AG04450 (cell line): ENCODE results near the gene GPR158. TPM values are rescaled to one million over a fixed set of nuclear protein-coding genes. Genes with fewer than 3 reads are reported as not detected.

Experiments used
- CTCF ChIA-PET: fragments of 300-600, 350-600 bp; formaldehyde crosslinking; extraction: SDS; loops from one replicate; lab custom pipeline; 2022; ENCODE audit warnings: antibody characterized with exemption, inconsistent platforms; lab: Charles Lee
- POLR2A ChIA-PET: fragments of 350-600 bp; formaldehyde crosslinking; extraction: SDS; loops from one replicate; lab custom pipeline; 2021; ENCODE audit warnings: antibody characterized with exemption, inconsistent platforms; lab: Yijun Ruan, JAX
- DNase-seq: peaks from one replicate; pipeline ENCODE4 v3.0.0-alpha.2; 2011; ENCODE audit warnings: low read depth, low spot score
- H3K27ac ChIP-seq: one replicate; pipeline ENCODE4 v1.5.1; 2012; ENCODE audit warnings: low read depth, low read length, control low read depth
- H3K27me3 ChIP-seq: one replicate; pipeline ENCODE4 v1.6.0; 2012; ENCODE audit warnings: low read length; ENCODE audit not compliant: control insufficient read depth, insufficient read depth
- H3K4me3 ChIP-seq: 2 replicates; pipeline ENCODE4 v1.5.1; 2011; ENCODE audit warnings: mild to moderate bottlenecking, low read depth, low read length, control low read depth
- H3K9me3 ChIP-seq: 2 replicates; pipeline ENCODE4 v1.5.1; 2012; ENCODE audit warnings: low read length; ENCODE audit not compliant: control insufficient read depth, insufficient read depth
- polyA plus RNA-seq: library from polyadenylated mRNA; depleted of rRNA; stranded (reverse); fragments of >200 nt; gene quantifications from 2 replicates; pipeline ENCODE4 v1.2.3, GENCODE V29; 2011
- TF ChIP-seq, protein P1 (sequence below): IDR thresholded peaks from 2 replicates; pipeline ENCODE4 v1.5.1; 2011; ENCODE audit warnings: low read depth, low read length, control low read depth, inconsistent platforms

The GPR158 gene
- polyA plus RNA-seq, 1 experiment: not detected

DNA sequence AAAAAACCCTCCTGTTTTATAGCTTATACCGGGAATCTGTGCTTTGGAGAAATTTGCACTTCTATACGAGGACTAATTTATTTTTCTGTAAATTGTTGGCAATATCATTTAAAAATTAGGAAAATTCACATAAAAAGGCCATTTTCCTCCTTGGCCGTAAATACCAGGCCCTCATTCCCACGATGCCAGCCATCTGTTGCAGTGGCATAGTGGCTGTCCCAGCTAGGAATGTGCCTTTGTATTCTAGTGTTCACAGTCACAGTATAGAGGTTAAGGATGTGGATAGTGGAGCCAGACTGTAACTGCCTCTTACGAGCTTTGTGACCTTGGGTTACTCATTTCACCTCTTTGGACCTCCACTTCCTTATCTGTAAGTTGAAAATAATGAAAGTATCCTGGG is 312.5 kb downstream of the GPR158 start:
- no peak for DNase-seq
- Histone ChIP-seq H3K27me3 (no peaks in the 10 kb centered on the region), H3K9me3 (peaks cover 3% of the 10 kb centered on the region; the same call in 1 of the 2 replicates), H3K4me3 (no peak overlapping the region), H3K27ac (no peak overlapping the region)
- CTCF ChIA-PET: no interaction called here
- POLR2A ChIA-PET: no interaction called here
- TF ChIP-seq, protein P1, sequence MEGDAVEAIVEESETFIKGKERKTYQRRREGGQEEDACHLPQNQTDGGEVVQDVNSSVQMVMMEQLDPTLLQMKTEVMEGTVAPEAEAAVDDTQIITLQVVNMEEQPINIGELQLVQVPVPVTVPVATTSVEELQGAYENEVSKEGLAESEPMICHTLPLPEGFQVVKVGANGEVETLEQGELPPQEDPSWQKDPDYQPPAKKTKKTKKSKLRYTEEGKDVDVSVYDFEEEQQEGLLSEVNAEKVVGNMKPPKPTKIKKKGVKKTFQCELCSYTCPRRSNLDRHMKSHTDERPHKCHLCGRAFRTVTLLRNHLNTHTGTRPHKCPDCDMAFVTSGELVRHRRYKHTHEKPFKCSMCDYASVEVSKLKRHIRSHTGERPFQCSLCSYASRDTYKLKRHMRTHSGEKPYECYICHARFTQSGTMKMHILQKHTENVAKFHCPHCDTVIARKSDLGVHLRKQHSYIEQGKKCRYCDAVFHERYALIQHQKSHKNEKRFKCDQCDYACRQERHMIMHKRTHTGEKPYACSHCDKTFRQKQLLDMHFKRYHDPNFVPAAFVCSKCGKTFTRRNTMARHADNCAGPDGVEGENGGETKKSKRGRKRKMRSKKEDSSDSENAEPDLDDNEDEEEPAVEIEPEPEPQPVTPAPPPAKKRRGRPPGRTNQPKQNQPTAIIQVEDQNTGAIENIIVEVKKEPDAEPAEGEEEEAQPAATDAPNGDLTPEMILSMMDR: no peak

DNA sequence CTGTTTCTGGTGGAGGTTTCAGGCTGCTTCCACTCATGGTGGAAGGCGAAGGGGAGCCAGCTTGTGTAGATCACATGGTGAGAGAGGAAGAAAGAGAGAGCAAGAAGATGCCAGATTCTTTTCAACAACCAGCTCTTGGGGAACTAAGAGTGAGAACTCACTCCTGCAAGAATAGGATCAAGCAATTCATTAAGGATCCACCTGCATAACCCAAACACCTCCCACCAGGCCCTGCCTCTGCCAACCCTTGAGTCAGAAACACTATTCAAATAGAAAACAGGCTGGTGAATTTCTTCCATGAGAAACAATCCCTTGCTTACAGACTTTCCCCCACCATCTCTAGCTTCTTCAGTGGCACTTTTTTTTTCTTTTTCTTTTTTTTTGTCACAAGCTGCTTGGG is 317.2 kb downstream of the GPR158 start:
- CTCF ChIA-PET: no interaction called here

DNA sequence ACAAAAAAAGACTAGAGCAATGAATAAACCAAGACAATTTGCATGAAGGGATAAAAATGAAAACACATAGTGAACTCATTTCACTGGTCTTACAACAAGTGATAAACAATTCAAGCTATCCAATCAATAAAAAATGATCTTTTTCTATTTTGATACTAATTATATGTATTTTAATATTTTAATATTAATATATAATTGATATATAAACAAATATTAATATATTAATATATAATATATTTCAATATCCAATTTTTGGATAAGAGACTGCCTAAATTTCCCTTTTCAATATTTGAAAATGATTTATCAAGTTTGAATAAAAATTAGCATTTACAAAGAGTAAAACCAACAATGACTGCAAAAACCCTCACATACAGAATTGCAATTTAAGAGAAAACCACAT is 317.9 kb downstream of the GPR158 start:
- POLR2A ChIA-PET: no interaction called here
- H3K27ac ChIP-seq: no peak overlapping the region
- CTCF ChIA-PET: no interaction called here
- H3K4me3 ChIP-seq: no peak overlapping the region
- no peak for DNase-seq
- no peaks in the 10 kb centered on the region for H3K27me3 ChIP-seq
- peaks cover 4% of the 10 kb centered on the region for H3K9me3 ChIP-seq
- TF ChIP-seq, protein P1: no peak

More for the DNA sequence above, 317.2 kb downstream of the GPR158 start:
- POLR2A ChIA-PET: no interaction called here
- Histone ChIP-seq H3K9me3 (peaks cover 4% of the 10 kb centered on the region), H3K27me3 (no peaks in the 10 kb centered on the region), H3K4me3 (no peak overlapping the region), H3K27ac (no peak overlapping the region)
- TF ChIP-seq, protein P1: no peak
- DNase-seq: no peak

DNA sequence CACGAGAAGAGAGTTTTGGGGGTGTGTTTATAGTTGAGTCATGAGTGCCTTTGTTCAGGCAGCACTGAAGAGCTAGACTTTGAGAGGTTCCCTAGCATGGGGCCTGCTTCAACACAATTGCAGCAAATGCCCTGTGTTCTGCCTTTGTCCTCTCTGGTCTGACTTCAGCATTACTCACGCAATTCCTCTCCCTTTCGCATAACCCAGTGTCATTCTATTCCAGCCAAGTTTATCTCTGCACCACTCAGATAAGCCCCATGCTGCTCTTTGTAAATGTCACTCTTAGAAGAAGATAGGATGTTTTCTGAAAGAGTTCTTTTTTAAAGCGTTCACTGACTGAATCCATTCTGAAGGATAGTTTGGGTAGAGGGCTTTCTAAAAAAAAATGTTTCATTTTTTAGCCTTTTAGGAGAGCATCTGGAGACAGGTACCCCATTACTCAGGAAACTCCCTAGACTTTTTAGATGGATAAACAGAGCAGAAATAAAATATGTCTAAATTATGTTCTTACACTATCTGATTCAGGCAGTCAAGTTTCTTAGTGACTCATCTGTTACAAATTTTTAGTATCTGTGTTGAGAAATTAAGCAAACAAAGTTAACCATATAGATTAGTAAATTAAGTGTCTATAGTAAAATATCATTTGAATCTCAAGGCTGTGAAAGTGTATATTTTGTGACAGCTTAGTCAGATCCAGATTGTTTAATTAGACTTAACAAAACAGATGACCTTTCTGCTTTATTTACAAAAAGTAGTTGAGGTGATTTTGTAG is 318.5 kb downstream of the GPR158 start:
- ChIA-PET POLR2A (no interaction called here), CTCF (no interaction called here)
- H3K9me3 ChIP-seq: peaks cover 4% of the 10 kb centered on the region
- H3K27me3 ChIP-seq: no peaks in the 10 kb centered on the region
- H3K4me3 ChIP-seq: no peak overlapping the region
- TF ChIP-seq, protein P1: no peak
- no peak overlapping the region for H3K27ac ChIP-seq
- no peak for DNase-seq

DNA sequence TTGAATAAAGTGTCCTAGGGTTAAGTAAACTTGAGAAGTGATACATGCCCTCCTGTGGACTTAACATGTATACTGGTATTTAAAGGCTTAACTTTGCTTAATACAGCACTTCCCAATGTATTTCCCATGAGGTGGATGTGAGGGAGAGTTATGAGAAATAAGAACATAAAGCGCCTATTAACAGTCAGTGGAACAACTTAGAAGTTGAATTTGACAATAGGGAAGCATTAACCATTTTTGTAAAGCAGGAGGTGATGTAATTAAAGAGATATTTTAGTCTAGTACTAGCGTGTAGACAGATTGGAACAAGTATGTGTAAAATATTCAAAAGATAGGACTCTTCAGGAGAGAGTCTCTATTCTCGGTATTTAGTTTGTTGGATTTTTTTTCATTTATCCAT is 322.4 kb downstream of the GPR158 start:
- Histone ChIP-seq H3K27ac (no peak overlapping the region), H3K4me3 (no peak overlapping the region), H3K27me3 (no peaks in the 10 kb centered on the region), H3K9me3 (peaks cover 13% of the 10 kb centered on the region)
- DNase-seq: no peak
- TF ChIP-seq, protein P1: no peak
- ChIA-PET CTCF (no interaction called here), POLR2A (no interaction called here)
